ENCODE data around the gene GOSR1.
"Not testable (repeated sequence)": the region's sequence is repeated elsewhere in the genome, so short reads cannot be mapped to it uniquely, and the experiment has no call there.

GOSR1 gene

DNA sequence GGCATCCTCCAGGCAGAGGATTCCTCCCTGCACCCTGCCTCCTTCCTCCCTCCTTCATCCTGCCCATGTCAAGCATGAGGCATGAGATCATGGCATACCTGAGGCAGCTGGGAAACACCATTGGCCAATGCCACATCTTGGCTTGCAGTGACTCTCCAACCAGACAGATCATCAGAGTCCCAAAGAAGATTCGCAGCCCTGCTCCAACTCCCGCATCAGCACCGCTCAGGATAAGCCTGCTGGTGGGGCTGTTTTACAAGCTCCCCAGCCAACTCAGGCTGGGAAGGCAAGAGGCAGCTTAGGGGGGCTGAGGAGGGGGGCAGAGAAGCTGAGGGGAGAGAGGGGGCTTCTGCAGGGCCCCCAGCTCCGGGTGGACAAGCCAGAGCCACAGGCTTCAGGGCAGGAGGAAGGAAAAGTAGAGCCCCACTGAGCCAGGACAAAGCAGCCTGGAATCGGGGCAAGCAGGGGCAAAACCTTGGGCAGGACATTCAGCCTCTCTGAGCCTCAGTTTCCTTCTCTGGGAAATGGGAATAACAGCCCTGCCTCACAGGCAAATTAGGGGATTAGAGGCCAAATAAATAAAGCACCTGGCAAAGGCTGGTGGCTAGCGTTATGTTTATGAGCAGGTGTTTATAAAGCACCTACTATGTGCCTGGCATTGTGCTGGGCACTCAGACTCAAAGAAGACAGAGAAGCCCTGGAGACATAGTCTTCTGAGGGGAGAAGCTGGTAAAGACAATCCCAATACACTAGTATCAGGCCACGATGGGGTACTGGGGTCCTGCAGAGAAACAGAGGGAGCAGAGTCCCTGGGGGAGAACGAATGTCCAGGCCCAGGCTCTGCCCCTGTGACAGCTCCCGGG is 88.1 kb downstream of the GOSR1 start:
- Histone ChIP-seq H3K27me3 (no peaks in the 10 kb centered on the region), H3K4me3 (ENCODE audit: low read depth in 1 of 2, low read length in 1 of 2) (no peak overlapping the region), H3K27ac (no peak overlapping the region), H3K36me3 (no peaks in the 10 kb centered on the region), H3K4me1 (ENCODE audit: control insufficient read depth in 1 of 2, insufficient read depth in 1 of 2, low read depth in 1 of 2, low read length in 1 of 2) (peaks cover 0 to 4% of the 10 kb centered on the region in 2 experiments), H3K9me3 (no peaks in the 10 kb centered on the region)
- no peak for TF ChIP-seq CTCF (IDR thresholded peaks at IDR 0.05)

DNA sequence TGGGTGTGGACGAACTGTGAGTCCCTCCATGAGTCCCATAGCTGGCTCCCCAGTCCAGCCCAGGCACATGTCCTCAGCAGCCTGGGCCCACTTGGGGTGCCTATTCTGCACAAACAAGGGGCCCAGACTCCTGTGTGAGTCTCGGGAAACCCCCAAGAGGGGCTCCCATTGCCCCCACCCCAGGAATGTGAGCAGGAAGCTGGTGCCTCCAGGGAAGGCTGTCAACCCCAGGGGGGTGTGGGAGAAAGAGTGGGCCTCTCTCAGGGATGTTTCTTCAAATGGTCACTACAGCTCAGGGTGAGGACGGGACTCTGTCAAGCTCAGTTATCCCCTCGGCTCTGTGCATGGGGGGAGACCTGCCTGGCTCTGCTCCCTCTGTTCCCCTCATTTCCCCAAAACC is 88.9 kb downstream of the GOSR1 start:
- H3K36me3 ChIP-seq; H3K4me1 ChIP-seq (ENCODE audit: control insufficient read depth in 1 of 2, insufficient read depth in 1 of 2, low read depth in 1 of 2, low read length in 1 of 2); H3K27me3 ChIP-seq: not testable (repeated sequence)

GRCh38 chr17:30566516-30567225 is 89.5 kb downstream of the GOSR1 start:
- H3K27ac ChIP-seq; H3K27me3 ChIP-seq; H3K4me3 ChIP-seq (ENCODE audit: low read depth in 1 of 2, low read length in 1 of 2); H3K4me1 ChIP-seq (ENCODE audit: control insufficient read depth in 1 of 2, insufficient read depth in 1 of 2, low read depth in 1 of 2, low read length in 1 of 2); H3K36me3 ChIP-seq; H3K9me3 ChIP-seq: not testable (repeated sequence)

More for the DNA sequence above, 88.9 kb downstream of the GOSR1 start:
- H3K4me3 ChIP-seq (ENCODE audit: low read depth in 1 of 2, low read length in 1 of 2); H3K9me3 ChIP-seq; H3K27ac ChIP-seq: not testable (repeated sequence)

GRCh38 chr17:30567231-30568116 is 90.3 kb downstream of the GOSR1 start:
- no peak overlapping the region for H3K4me3 ChIP-seq (ENCODE audit: low read depth in 1 of 2, low read length in 1 of 2)
- H3K4me1 ChIP-seq (ENCODE audit: control insufficient read depth in 1 of 2, insufficient read depth in 1 of 2, low read depth in 1 of 2, low read length in 1 of 2): peaks cover 0 to 4% of the 10 kb centered on the region in 2 experiments
- no peak for TF ChIP-seq CTCF (IDR thresholded peaks at IDR 0.05)
- H3K36me3 ChIP-seq: no peaks in the 10 kb centered on the region
- H3K9me3 ChIP-seq: no peaks in the 10 kb centered on the region
- H3K27me3 ChIP-seq: no peaks in the 10 kb centered on the region
- no peak overlapping the region for H3K27ac ChIP-seq

DNA sequence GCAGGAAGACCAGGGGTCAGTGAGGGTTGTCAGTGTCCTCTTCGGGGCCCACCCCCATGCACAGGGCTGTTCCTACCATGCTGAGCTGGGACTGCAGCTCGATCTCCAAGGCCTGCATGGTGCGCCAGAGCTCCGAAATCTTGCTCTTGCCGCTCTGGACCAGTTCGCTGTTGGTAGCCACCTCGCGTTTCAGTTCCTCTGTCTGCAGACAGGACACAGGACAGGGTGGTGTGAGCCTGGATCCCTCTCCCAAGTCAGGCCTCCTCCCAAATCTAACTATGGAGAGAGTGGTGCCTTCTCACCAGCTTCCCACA is 90.9 kb downstream of the GOSR1 start:
- peaks cover 0 to 4% of the 10 kb centered on the region in 2 experiments for H3K4me1 ChIP-seq (ENCODE audit: control insufficient read depth in 1 of 2, insufficient read depth in 1 of 2, low read depth in 1 of 2, low read length in 1 of 2)
- no peaks in the 10 kb centered on the region for H3K9me3 ChIP-seq
- no peak for TF ChIP-seq CTCF (IDR thresholded peaks at IDR 0.05)
- no peaks in the 10 kb centered on the region for H3K27me3 ChIP-seq
- no peak overlapping the region for H3K27ac ChIP-seq
- no peak overlapping the region for H3K4me3 ChIP-seq (ENCODE audit: low read depth in 1 of 2, low read length in 1 of 2)
- no peaks in the 10 kb centered on the region for H3K36me3 ChIP-seq

- H3K4me3 ChIP-seq (ENCODE audit: low read depth in 1 of 2, low read length in 1 of 2); H3K27ac ChIP-seq; H3K4me1 ChIP-seq (ENCODE audit: control insufficient read depth in 1 of 2, insufficient read depth in 1 of 2, low read depth in 1 of 2, low read length in 1 of 2); H3K9me3 ChIP-seq; H3K36me3 ChIP-seq; H3K27me3 ChIP-seq: not testable (repeated sequence)
These were observed 92.4 kb downstream of the GOSR1 start for GRCh38 chr17:30569531-30570175.

All from neutrophil (primary cell).